Activated CD4-positive, CD25-positive, alpha-beta regulatory T cell treated with anti-CD3 and anti-CD28 coated beads, Interleukin-2, amount 50 U/mL, for 16 hours (primary cell): Measurements from ENCODE around the gene AKAP3.

Source experiments
- DNase-seq: peaks from one replicate; pipeline ENCODE4 v3.0.0-alpha.2; 2020; ENCODE audit warnings: low read depth, low spot score

AKAP3 gene

DNA sequence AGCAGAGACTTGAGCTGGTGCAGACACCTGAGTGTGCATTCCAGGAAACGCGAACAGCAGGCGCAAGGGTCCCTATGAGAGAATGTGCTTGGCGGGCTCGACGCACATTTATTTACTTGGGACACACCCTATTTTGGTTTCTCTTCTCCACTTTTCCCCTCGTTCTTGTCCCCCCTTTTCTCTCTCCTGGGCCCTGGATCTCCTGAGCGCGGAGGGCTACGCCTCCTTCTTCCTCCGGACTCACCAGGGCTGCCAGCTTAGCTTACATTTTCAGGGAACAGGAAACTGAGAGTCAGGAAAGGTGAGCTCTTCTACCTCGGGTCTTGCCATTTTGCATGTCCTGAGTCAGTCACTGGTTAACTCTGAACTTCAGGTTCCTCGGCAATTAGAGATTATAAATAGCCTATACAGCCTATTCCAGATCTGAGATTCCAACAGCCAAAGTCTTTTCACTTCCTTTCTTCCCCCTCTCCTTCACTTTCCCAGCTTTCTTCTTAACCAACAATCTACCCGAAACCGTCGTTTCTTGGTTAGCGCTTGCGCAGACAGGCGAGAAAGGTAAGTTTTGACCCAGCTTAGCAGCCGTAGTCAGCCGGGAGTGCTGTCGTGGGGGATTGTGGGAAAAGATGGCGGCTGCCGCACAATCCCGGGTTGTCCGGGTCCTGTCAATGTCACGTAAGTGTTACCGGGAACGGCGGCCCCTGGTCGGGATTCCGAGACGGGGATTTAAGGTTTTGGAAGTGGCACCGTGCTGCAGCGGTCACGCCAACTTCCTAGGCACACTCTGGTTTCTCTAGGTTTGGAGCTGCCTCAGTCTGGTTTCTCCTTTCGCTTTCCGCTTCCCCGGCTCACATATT, at the start of gene AKAP3, which contains the start of gene NDUFA9:
AKAP3 (minus strand) TSS at position 551 of the 857 bp plus-strand sequence. CDS start 10,855 bp downstream, outside the sequence.
NDUFA9 (plus strand) TSS at position 614 of the 857 bp plus-strand sequence; CDS start at position 627, 13 bp downstream.
- DNase-seq, result peak; percentile 65

DNA sequence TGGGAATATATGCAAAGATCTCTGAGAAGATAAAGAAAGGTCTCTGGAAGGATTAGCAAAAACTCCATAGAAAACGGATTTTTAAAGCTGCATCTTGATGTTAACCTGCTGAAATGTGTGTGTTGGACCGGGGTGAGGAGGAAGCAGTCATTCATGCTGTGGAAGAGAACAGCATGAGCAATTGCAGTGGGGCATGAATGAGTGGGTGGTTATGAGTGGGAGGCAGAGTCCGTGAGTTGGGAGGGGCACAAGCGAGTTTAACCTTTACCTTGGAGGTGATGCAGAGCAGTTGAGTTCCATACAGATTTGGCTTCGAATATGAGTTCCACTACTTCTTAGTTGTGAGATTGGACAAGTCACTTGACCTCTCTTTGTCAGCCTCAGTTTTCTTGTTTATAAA, 41.9 kb upstream of the AKAP3 start:
- DNase-seq, result no peak

DNA sequence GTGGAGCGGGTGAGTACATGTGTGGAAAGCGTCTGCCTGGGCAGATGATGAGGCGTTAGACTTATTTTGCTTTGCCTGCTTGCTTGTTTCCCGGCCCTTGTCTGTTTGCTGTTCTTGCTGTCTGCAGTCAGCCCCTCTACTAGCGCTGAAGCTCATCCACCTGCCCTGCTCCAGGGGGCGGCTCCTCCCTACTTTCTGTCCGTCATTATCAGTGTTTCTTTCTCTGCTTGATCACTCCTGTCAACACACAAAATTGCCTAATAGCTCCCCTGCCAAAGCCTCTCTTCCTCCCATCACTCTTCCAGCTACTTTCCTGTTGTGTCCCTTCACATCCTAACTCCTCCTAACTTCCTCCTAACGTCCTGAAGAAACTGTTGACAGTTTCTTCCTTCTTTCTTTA, 36.5 kb upstream of the AKAP3 start:
- no peak for DNase-seq

DNA sequence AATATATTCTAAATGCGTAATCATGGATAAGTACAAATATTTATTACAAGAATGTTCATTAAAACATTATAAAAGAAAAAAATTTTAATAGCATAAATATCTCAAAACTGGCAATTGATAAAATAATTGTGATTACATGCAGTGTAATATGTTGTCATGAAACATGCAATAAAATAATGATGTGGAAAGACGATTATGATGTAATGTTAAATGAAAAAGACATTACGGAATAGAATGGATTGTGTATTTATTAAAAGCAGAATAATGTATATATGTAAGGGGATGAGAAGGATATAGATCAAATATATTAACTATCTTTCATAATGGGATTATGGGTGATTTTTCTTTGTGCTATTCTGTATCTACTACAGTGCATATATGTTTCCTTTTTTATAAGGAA, 32.9 kb upstream of the AKAP3 start:
- no peak for DNase-seq

DNA sequence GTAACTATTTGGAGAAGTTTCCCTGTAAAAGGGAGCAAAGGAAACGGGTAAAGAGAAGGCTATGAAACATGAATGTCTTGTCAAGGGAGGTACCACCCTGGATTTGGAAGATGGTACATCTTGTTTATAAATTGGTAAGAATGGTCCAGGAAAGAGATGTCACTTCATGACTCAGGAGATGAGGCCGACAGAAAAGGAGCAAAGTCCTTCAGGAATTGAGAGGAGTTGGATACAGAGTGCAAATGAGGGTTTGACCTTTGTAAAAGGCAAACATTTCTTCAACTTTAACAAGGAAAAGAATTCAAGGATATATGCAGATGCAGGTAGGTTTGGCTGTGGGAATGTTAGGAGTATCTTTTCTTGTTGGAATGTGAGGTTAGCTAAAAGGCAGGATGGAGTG, 30.9 kb upstream of the AKAP3 start:
- no peak for DNase-seq

DNA sequence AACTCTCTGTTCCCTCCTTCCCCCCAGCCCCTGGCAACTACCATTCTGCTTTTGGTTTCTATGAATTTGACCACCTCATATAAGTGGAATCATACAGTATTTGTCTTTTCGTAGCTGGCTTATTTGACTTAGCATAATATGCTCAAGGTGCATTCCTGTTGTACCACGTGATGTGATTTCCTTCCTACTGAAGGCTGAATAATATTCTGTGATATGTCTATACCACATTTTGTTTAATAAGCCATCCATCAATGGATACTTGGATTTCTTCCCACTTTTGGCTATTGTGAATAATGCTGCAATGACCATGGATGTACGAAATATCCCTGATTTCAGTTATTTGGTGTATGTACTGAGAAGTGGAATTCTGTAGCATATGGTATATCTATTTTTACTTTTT, 16.4 kb upstream of the AKAP3 start:
- no peak for DNase-seq

DNA sequence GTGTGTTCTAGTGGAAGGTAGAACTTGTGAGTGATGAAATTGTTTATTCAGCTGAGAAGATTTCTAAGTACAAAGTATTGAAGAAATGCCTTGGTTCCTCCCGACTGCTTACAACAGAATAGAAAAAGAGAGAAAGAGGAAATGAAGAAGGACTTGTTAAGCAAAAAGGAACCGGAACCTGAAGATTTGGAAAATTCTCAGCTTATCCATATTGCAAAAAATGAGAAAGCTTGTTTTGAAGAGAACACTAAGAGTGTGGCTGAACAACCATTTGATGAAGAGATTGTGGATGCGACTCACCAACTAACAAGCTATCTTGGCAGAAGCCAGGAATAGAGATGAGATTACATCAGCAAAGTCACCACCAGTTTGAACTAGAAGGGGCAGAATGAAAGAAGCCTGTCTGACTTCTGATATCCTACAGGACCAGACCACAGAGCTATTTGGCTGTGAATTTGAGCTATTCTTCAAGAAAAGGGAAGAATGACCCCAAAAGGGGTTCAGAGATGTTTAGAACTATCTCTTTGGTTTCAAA, 15.2 kb upstream of the AKAP3 start:
- DNase-seq, result no peak

DNA sequence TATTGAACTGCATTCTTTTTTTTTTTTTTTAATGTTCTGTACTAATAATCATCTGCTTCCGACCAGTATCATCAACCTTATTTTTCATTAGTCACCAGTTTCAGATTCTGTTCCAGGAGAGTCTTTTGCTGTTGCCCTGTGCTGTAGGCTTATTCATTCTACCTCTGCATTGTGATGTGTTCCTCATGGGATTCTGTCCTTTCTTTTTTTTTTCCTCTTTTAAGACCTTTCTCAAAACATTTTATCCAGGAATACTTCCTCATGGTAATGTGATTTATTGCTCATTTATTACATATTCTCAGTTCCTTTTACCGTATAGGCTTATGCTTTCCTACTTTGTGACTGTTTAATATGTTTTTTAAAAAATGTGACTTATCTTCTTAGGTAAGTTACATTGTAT, 4.8 kb upstream of the AKAP3 start:
- DNase-seq, result no peak

DNA sequence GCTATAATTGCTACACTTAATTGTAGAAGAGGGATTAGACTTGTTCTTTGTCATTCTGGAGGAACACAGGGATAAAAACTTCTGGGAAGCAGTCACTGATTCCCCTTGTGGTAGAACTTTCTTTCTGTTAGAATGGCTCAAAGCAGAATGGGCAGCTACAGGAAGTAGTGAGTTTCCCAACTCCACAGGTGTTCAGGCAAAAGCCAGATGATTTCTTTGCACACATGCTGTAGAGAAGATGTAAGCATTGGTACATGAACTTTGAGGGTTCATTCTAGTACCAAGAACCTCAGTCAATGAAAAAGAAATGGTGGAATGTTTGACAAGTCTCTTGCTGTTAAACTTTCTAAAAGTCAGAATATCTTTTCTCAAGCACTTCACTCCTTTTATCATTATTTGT, 4.4 kb upstream of the AKAP3 start:
- no peak for DNase-seq

DNA sequence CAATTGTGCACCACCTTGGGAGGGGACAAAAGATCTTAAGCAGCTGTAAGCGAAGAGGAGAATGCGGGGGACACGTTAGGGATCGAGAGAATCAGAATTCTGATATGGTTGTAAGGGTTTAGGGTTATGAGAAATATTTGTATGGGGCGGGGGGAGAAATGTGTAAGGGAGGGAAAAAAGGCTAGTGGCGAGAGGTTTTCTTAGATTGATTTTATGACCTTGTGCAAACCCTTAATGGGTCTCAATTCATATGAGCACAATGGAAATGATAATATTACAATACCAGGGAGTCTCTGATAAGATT, 459 bp upstream of the AKAP3 start:
- DNase-seq, result no peak

DNA sequence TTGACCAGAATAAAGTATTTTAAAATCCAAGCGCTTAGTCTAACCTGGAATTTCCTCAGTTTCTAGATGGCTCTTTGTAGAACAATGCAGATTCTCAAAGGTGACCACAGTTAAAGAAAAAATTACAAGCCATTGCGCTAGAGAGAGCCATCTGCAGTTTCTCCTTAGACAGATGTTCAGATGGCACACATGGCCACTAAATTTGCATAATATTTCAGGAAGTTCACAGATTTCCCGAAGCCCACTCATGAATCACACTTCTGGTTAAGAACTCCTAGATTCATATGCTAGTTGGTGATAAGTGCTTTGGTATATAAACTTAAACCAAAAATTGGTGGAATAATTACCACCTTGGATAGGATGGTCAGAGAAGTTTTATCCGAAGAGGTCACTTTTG, 749 bp downstream of the AKAP3 start:
- DNase-seq, result no peak

DNA sequence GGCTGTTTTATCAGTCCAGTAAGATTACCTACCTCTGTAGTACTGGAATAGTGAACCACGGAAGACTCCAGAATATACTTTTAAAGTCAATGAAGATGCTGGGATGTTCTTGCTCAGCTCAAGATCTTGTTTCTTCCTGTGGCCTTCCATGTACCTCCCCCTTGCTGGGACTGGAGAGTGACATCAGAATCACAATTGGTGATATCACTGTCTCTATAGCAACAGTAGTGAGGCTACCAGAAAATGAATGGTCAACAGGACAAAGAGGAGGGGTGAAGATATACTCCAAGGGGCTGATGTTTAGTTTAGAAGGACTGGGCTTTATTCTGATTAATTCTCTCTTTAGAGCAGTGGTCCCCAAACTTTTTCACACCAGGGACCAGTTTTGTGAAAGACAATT, 3.8 kb downstream of the AKAP3 start:
- no peak for DNase-seq

DNA sequence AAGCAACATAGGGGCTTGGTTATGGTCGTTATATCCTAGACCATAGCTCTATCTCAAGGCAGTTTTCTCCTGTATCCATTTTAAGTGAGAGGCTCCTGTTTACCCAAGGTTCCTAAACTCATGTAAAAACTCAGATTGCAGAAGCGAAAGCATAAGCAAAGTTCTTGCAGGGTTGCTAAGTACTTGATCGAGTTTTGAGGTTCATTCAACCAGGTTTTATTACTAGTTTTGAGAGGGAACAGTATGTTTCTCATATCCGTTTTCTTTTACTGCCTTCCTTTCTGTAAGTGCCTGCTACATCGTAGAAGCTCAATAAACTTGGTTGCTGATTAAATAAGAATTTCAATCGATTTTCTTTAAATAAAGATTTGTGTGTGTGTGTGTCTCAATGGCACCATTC, 5.1 kb downstream of the AKAP3 start:
- DNase-seq, result no peak

DNA sequence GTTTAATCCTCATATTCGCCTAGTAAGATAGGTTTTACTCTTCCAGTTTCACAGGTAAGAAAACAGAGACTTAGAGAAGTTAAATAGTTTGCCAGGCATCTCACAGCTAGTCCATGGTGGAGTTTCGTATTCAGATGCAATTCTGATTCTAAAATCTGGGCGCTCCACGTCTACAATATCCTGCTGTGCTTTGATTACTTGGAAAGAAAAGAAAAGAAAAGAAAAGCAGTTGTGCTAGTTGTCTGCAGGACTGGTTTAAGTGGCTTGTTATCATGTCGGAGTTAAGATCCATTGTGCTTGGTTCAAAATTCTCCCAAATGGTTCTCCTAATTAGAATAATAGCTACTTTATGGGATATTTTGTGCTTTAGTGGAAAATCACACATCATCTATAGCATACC, 18.6 kb downstream of the AKAP3 start:
- no peak for DNase-seq

DNA sequence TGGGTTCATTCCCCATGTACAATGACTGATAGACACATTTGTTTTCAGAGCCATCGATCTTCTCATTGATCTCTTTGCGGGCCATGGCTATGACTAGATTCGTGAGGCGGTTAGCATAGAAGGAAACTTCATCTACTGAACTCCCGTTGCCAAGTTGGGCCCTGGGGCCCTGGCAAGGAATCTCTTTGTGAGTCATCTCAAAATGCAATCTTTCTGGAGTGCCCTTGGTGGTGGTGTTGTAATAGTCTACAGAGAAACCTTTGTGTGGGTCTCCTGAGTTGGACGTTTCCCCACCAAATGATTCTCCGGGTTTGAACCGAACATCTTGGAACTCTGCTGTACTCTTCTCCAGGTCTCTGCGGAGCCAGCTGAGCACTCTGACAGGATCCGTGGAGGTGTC, 20.4 kb downstream of the AKAP3 start:
- DNase-seq, result no peak

DNA sequence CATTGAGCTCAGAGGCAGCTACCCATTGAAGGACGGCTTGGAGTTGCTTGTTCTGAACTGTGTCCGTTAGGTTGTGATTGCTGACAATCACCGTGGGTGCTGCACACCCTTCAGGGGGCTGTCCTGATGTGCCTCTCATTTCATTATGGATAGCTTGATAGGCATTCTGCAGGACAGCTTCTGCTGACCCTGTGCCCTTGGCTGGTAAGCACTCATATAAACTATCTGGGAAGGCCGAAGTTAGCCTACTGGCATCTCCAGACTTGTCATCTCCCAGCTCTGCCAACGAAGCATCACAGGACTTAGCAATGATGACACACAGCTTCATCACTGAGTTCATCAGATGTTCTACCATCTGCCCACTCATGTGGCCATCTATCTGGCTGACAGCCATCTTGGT, 22.3 kb downstream of the AKAP3 start:
- no peak for DNase-seq

DNA sequence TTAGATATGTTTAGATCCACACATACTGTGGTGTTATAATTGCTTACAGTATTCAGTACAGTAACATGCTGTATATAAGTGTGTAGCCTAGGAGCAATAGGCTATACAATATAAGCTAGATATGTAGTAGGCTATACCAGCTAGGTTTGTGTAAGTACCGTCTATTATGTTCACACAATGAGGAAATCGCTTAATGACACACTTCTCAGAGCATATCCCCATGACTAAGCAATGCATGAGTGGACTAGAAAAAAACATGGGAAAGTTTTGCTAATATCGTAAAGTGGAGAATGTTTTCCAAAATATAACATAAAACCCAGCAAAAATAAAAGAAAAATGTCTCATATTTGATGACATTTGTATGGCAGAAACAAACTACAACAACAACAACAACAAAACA, 27.3 kb downstream of the AKAP3 start:
- no peak for DNase-seq

DNA sequence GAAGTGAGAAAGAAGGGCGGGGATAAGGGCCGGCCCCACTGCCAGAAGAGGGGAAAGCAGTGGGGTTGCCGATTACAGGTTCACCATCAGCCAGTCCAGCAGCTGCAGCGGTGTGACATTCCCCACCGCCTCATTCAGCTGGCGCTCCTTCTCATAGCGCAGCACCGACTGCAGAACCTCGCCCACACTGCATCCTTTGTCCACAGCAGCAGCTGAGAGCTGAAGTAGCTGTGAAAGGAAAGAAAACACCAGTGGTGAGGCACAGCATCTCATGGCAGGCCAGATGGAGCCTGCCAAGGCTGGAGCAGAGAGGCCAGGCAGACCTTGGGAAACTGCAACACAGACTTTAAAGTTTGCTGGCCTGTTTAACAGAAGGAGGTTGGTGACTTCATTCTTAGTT, 33.2 kb downstream of the AKAP3 start:
- no peak for DNase-seq

DNA sequence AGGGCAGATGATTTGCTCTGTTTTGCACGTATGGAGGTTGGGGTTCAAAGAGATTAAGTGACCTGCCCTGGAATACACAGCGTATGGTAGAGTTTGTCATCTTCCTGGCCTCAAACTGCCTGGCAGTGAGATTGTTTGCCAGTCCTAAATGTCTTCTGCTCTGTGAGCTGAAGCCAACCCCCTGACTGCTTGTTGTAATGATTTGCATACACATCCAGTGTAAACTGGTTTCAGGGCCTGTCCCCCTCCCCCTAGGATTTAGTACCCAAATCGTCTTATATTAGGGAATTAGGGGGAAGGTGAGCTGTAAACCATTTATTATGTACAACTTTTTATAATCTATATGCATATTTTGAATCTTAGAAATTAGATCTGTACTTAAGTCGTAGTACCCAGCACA, 38.4 kb downstream of the AKAP3 start:
- no peak for DNase-seq

DNA sequence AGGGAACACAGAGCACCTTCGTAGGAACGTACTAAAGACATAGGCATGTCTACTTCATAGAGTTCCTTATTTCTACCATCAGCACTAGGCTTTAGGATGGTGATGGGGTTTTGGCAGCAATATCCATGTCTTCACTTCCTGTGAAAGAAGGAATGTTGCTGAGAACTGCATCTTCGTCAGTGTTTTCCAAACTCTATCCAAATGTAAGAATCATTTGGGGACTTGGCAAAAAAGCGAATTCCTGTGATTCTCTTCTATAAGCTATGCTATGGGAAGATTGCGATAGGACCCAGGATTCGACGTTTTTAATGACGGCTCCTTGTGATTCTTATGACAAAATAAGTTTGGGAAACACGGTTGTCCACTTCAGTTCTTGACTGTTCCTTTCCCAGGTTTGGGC, 39.8 kb downstream of the AKAP3 start:
- DNase-seq, result no peak

DNA sequence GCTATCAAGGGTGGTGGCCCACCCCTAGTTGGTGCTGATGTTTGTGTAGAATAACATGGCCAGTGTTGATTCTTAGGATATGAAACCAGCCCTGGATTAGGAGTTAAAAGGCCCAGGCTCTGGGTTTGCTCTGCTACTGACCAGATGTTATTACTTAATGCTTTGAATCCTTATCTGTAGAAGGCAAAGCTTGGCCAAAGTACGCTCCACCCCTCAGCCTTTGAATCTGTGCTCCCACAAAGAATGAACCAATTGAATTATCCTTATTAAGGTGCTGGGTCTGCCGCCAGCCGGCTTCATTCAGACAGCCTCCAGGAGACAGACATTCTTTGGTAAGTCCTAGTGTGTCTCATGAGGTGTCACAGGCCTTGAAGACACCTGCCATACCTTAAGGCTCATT, 41.8 kb downstream of the AKAP3 start:
- no peak for DNase-seq

DNA sequence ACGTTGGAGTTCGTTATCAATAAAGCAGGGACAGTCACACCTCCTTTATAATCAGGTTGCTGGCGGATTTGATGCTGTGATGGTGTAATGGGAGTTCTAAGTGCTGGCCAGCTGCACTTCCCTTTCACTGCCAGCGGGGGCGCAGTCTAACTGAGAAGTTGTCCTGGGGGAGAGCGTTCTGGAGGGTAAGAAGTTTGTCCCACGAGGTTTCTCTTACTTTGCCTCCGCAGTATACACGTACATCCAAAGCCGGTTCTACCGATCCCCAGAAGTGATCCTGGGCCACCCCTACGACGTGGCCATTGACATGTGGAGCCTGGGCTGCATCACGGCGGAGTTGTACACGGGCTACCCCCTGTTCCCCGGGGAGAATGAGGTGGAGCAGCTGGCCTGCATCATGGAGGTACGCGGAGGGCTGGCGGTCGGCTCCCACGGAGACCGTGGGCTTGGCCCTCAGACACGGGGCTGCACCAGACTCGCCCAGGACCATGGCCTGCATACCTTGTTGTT, 44.1 kb downstream of the AKAP3 start:
- peak; percentile 60 for DNase-seq

DNA sequence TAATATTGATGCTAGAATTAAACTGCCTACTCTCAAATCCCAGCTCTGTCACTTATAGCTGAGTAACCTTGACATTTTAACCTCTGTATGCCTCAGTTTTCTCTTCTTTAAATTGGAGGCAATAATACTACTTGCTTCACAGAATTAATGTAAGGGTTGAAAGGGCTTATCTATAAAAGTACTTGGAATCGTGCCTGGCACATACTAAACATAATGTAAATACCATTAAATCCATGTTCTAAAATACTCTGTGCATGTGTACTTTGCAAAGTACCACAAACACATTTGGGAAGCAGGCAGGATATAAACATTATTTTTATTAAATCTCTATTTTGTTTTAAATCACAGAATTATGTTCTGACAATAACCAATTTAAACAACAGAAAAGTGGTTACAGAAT, 44.9 kb downstream of the AKAP3 start:
- DNase-seq, result no peak
